HepG2 (cell line): ENCODE results near the gene ABHD2. TPM values are rescaled to one million over a fixed set of nuclear protein-coding genes. Genes with fewer than 3 reads are reported as not detected.

ENCODE experiments used
- ARNT2 ChIP-seq: sonication (generic); formaldehyde crosslinking; IDR thresholded peaks from 2 replicates; pipeline ENCODE4 v1.8.0; 2022; ENCODE audit warnings: mild to moderate bottlenecking, low read depth, missing genetic modification reagents, moderate library complexity
- CSRNP1 ChIP-seq: sonication (generic); formaldehyde crosslinking; IDR thresholded peaks from 2 replicates; pipeline ENCODE4 v1.8.1; 2023; ENCODE audit warnings: mild to moderate bottlenecking, missing genetic modification reagents
- DMAP1 ChIP-seq: IDR thresholded peaks from 2 replicates; pipeline ENCODE4 v1.6.1; 2016
- ETV5 ChIP-seq: IDR thresholded peaks from 2 replicates; pipeline ENCODE4 v1.6.1; 2018; ENCODE audit warnings: missing biosample characterization, missing genetic modification reagents, inconsistent platforms, borderline replicate concordance
- HMGA1 ChIP-seq: sonication (generic); formaldehyde crosslinking; conservative IDR thresholded peaks from 2 replicates; pipeline ENCODE4 v1.4.0; 2020; ENCODE audit warnings: missing genetic modification reagents
- KLF15 ChIP-seq: sonication (generic); formaldehyde crosslinking; IDR thresholded peaks from 2 replicates; pipeline ENCODE4 v1.8.1; 2023; ENCODE audit warnings: borderline replicate concordance, mild to moderate bottlenecking, inconsistent platforms, missing genetic modification reagents, mixed read lengths
- MED8 ChIP-seq: sonication (generic); formaldehyde crosslinking; IDR thresholded peaks from 2 replicates; pipeline ENCODE4 v1.8.1; 2023; ENCODE audit warnings: mild to moderate bottlenecking, missing genetic modification reagents; ENCODE audit not compliant: insufficient replicate concordance
- MEIS1 ChIP-seq: sonication (generic); formaldehyde crosslinking; IDR thresholded peaks from 2 replicates; pipeline ENCODE4 v1.9.0; 2021; ENCODE audit warnings: mild to moderate bottlenecking, missing genetic modification reagents, moderate library complexity, borderline replicate concordance
- MIER3 ChIP-seq: IDR thresholded peaks from 2 replicates; pipeline ENCODE4 v1.6.1; 2016; ENCODE audit warnings: missing compliant biosample characterization, borderline replicate concordance
- MYNN ChIP-seq: sonication (generic); formaldehyde crosslinking; IDR thresholded peaks from 2 replicates; pipeline ENCODE4 v1.4.0; 2020; ENCODE audit warnings: mild to moderate bottlenecking, low read depth, missing genetic modification reagents
- NFRKB ChIP-seq: fragments of 450-650 bp; IDR thresholded peaks from 2 replicates; pipeline ENCODE4 v1.6.1; 2017
- POLR2AphosphoS5 ChIP-seq: IDR thresholded peaks from 2 replicates; pipeline ENCODE4 v1.6.1; 2012; ENCODE audit warnings: low read depth, low read length
- SYNCRIP ChIP-seq: fragments of 200-400 bp; formaldehyde crosslinking; IDR thresholded peaks from 2 replicates; pipeline ENCODE4 v1.6.1; 2018; ENCODE audit warnings: mild to moderate bottlenecking, low read depth, low read length; ENCODE audit not compliant: insufficient read depth
- TAF1 ChIP-seq: sonication (generic); formaldehyde crosslinking; IDR thresholded peaks from 2 replicates; pipeline ENCODE4 v1.4.0; 2020; ENCODE audit warnings: missing genetic modification reagents
- YEATS4 ChIP-seq: sonication (generic); formaldehyde crosslinking; IDR thresholded peaks from 2 replicates; pipeline ENCODE4 v1.4.0; 2020; ENCODE audit warnings: missing genetic modification reagents, borderline replicate concordance
- YY1 ChIP-seq: IDR thresholded peaks from 2 replicates; pipeline ENCODE4 v1.6.1; 2011; ENCODE audit warnings: low read length, low read depth, moderate library complexity, mild to moderate bottlenecking; ENCODE audit not compliant: insufficient read depth, insufficient replicate concordance
- ZNF260 ChIP-seq: sonication (generic); formaldehyde crosslinking; IDR thresholded peaks from 2 replicates; pipeline ENCODE4 v1.4.0; 2020; ENCODE audit warnings: missing genetic modification reagents, low read depth, mild to moderate bottlenecking, borderline replicate concordance
- ZNF276 ChIP-seq: sonication (generic); formaldehyde crosslinking; IDR thresholded peaks from 2 replicates; pipeline ENCODE4 v1.4.0; 2020; ENCODE audit warnings: mild to moderate bottlenecking, low read depth, missing genetic modification reagents
- ZNF317 ChIP-seq: sonication (generic); formaldehyde crosslinking; IDR thresholded peaks from 2 replicates; pipeline ENCODE4 v1.5.0; 2020; ENCODE audit warnings: mild to moderate bottlenecking, missing genetic modification reagents
- ZNF335 ChIP-seq: sonication (generic); formaldehyde crosslinking; IDR thresholded peaks from 2 replicates; pipeline ENCODE4 v1.4.0; 2020; ENCODE audit warnings: missing genetic modification reagents
- ZNF484 ChIP-seq: sonication (generic); formaldehyde crosslinking; IDR thresholded peaks from 2 replicates; pipeline ENCODE4 v1.5.1; 2020; ENCODE audit warnings: mild to moderate bottlenecking, low read depth, missing genetic modification reagents, borderline replicate concordance
- ZSCAN12 ChIP-seq: sonication (generic); formaldehyde crosslinking; IDR thresholded peaks from 2 replicates; pipeline ENCODE4 v1.9.0; 2021; ENCODE audit warnings: mild to moderate bottlenecking, missing genetic modification reagents
- ZSCAN29 ChIP-seq: sonication (generic); formaldehyde crosslinking; conservative IDR thresholded peaks from 2 replicates; pipeline ENCODE4 v1.4.0; 2020; ENCODE audit warnings: mild to moderate bottlenecking, missing genetic modification reagents
- polyA plus RNA-seq, 8 experiments: library from polyadenylated mRNA; depleted of rRNA in 3 of 8; stranded (reverse) in 7 of 8; unstranded in 1 of 8; fragments of >200 nt; fragmentation: Illumina TruSeq in 4 of 8; extraction: Trizol in 4 of 8; gene quantifications; 2 replicates each; pipeline versions ENCODE4 v1.2.1 to v1.2.3, GENCODE V29; 2011 to 2016; ENCODE audit warnings: low read depth in 4 of 8, missing spikeins in 1 of 8, mixed read lengths in 1 of 8; ENCODE audit not compliant: insufficient read depth in 1 of 8
- total RNA-seq, 5 experiments: library from RNA; depleted of rRNA; stranded (reverse); fragments of >200 nt; fragmentation: Illumina TruSeq; extraction: Trizol; gene quantifications; 2 replicates each; pipeline ENCODE4 v1.2.3, GENCODE V29; 2016; ENCODE audit warnings: low read depth in 1 of 5
- TF ChIP-seq, protein P1 (sequence below): sonication (generic); formaldehyde crosslinking; conservative IDR thresholded peaks from 2 replicates; pipeline ENCODE4 v1.4.0; 2020; ENCODE audit warnings: missing genetic modification reagents
- TF ChIP-seq, protein P2 (sequence below): sonication (generic); formaldehyde crosslinking; IDR thresholded peaks from 2 replicates; pipeline ENCODE4 v1.5.0; 2020; ENCODE audit warnings: mild to moderate bottlenecking, missing genetic modification reagents

ABHD2 gene
- total and polyA plus RNA-seq, 2 of the 13 experiments (the other 11 are each of a cell fraction or from before 2014, with no cell fraction given), result 14.8 to 22.4 TPM

GRCh38 chr15:89121414-89121813 is 33.2 kb downstream of the ABHD2 start (continued):
- no peak for TF ChIP-seq SYNCRIP
- TF ChIP-seq ARNT2 (CRISPR knock-in tag), result no peak
- no peak for TF ChIP-seq MIER3 (CRISPR knock-in tag)
- no peak for TF ChIP-seq ZNF484 (CRISPR knock-in tag)
- TF ChIP-seq YEATS4, result no peak
- TF ChIP-seq ZSCAN29 (CRISPR knock-in tag), result no peak
- TF ChIP-seq NFRKB, result no peak
- TF ChIP-seq KLF15, result no peak
- TF ChIP-seq YY1, result no peak
- no peak for TF ChIP-seq MED8 (CRISPR knock-in tag)
- no peak for TF ChIP-seq MYNN
- TF ChIP-seq ZNF260 (CRISPR knock-in tag), result no peak
- TF ChIP-seq TAF1 (CRISPR knock-in tag), result no peak
- no peak for TF ChIP-seq POLR2AphosphoS5
- TF ChIP-seq ZSCAN12 (CRISPR knock-in tag), result no peak
- TF ChIP-seq ZNF276 (CRISPR knock-in tag), result no peak
- TF ChIP-seq, protein P1, sequence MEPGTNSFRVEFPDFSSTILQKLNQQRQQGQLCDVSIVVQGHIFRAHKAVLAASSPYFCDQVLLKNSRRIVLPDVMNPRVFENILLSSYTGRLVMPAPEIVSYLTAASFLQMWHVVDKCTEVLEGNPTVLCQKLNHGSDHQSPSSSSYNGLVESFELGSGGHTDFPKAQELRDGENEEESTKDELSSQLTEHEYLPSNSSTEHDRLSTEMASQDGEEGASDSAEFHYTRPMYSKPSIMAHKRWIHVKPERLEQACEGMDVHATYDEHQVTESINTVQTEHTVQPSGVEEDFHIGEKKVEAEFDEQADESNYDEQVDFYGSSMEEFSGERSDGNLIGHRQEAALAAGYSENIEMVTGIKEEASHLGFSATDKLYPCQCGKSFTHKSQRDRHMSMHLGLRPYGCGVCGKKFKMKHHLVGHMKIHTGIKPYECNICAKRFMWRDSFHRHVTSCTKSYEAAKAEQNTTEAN (CRISPR knock-in tag), result no peak
- no peak for TF ChIP-seq ZNF335 (CRISPR knock-in tag)
- peak; percentile 15; the same call in 1 of the 2 replicates for TF ChIP-seq ETV5 (CRISPR knock-in tag)
- TF ChIP-seq DMAP1 (CRISPR knock-in tag), result peak; percentile 34; the same call in 1 of the 2 replicates
- TF ChIP-seq, protein P2, sequence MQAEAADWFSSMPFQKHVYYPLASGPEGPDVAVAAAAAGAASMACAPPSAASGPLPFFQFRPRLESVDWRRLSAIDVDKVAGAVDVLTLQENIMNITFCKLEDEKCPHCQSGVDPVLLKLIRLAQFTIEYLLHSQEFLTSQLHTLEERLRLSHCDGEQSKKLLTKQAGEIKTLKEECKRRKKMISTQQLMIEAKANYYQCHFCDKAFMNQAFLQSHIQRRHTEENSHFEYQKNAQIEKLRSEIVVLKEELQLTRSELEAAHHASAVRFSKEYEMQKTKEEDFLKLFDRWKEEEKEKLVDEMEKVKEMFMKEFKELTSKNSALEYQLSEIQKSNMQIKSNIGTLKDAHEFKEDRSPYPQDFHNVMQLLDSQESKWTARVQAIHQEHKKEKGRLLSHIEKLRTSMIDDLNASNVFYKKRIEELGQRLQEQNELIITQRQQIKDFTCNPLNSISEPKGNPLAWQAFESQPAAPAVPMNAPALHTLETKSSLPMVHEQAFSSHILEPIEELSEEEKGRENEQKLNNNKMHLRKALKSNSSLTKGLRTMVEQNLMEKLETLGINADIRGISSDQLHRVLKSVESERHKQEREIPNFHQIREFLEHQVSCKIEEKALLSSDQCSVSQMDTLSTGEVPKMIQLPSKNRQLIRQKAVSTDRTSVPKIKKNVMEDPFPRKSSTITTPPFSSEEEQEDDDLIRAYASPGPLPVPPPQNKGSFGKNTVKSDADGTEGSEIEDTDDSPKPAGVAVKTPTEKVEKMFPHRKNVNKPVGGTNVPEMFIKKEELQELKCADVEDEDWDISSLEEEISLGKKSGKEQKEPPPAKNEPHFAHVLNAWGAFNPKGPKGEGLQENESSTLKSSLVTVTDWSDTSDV (CRISPR knock-in tag), result no peak
- no peak for TF ChIP-seq MEIS1 (CRISPR knock-in tag)
- TF ChIP-seq HMGA1 (CRISPR knock-in tag), result no peak
- no peak for TF ChIP-seq ZNF317
- no peak for TF ChIP-seq CSRNP1 (CRISPR knock-in tag)
